SK-N-MC (cell line): Measurements from ENCODE around the gene FAM120A.

Experiments used
- DNase-seq: peaks from one replicate; pipeline ENCODE4 v3.0.0-alpha.2; 2011; ENCODE audit warnings: low read depth, low spot score
- H3K27ac ChIP-seq: fragments of 200-600 bp; sonication (generic); 2 replicates; pipeline ENCODE4 v1.5.1; 2016; ENCODE audit warnings: mixed run types
- H3K36me3 ChIP-seq: fragments of 200-600 bp; sonication (generic); 2 replicates; pipeline ENCODE4 v1.6.1; 2017; ENCODE audit warnings: antibody characterized with exemption, low read length, mixed read lengths; ENCODE audit not compliant: insufficient read depth
- H3K4me3 ChIP-seq: fragments of 200-600 bp; sonication (generic); 2 replicates; pipeline ENCODE4 v1.5.1; 2016
- H3K9ac ChIP-seq: fragments of 200-600 bp; sonication (generic); 2 replicates; pipeline ENCODE4 v1.8.0; 2017; ENCODE audit warnings: mixed run types, mixed read lengths; ENCODE audit not compliant: insufficient read length
- H3K9me3 ChIP-seq: fragments of 200-600 bp; sonication (generic); 2 replicates; pipeline ENCODE4 v1.6.1; 2017; ENCODE audit warnings: low read depth, mild to moderate bottlenecking, antibody characterized with exemption, low read length, moderate library complexity, mixed read lengths
- EZH2 ChIP-seq: fragments of 200-600 bp; sonication (generic); IDR thresholded peaks from one replicate; pipeline ENCODE4 v1.6.1; 2017; ENCODE audit warnings: antibody characterized with exemption
- FOXP2 ChIP-seq: optimal IDR thresholded peaks from 2 replicates; pipeline ENCODE3; 2011; ENCODE audit warnings: mild to moderate bottlenecking, moderate library complexity; ENCODE audit not compliant: insufficient read depth; ENCODE audit errors: extremely low read length, control extremely low read depth
- POLR2AphosphoS5 ChIP-seq: IDR thresholded peaks from 2 replicates; pipeline ENCODE4 v1.6.1; 2012; ENCODE audit warnings: mild to moderate bottlenecking, low read depth, low read length, borderline replicate concordance

The FAM120A gene

GRCh38 chr9:93486268-93486667 lies 34.8 kb downstream of the FAM120A start:
- no peak for DNase-seq
- no peak overlapping the region for H3K27ac ChIP-seq
- peaks cover 36% of the 10 kb centered on the region for H3K36me3 ChIP-seq
- no peaks in the 10 kb centered on the region for H3K9me3 ChIP-seq
- TF ChIP-seq FOXP2 = no peak
- no peak for TF ChIP-seq EZH2
- TF ChIP-seq POLR2AphosphoS5 = no peak
- H3K4me3 ChIP-seq = no peak overlapping the region
- no peak overlapping the region for H3K9ac ChIP-seq

- H3K36me3 ChIP-seq = peaks cover 36% of the 10 kb centered on the region
Measured at GRCh38 chr9:93488244-93488643, 36.8 kb downstream of the FAM120A start.

GRCh38 chr9:93491593-93492232 lies 40.2 kb downstream of the FAM120A start:
- no peak overlapping the region for H3K4me3 ChIP-seq
- no peaks in the 10 kb centered on the region for H3K9me3 ChIP-seq
- H3K9ac ChIP-seq = no peak overlapping the region
- DNase-seq = no peak
- TF ChIP-seq EZH2 = no peak
- no peak for TF ChIP-seq FOXP2
- no peak for TF ChIP-seq POLR2AphosphoS5
- H3K36me3 ChIP-seq = peaks cover 38% of the 10 kb centered on the region
- no peak overlapping the region for H3K27ac ChIP-seq

More at GRCh38 chr9:93488244-93488643, 36.8 kb downstream of the FAM120A start:
- no peak overlapping the region for H3K27ac ChIP-seq
- TF ChIP-seq FOXP2 = no peak
- TF ChIP-seq POLR2AphosphoS5 = no peak
- no peak for TF ChIP-seq EZH2
- H3K9me3 ChIP-seq = no peaks in the 10 kb centered on the region
- no peak overlapping the region for H3K9ac ChIP-seq
- no peak for DNase-seq
- H3K4me3 ChIP-seq = no peak overlapping the region

GRCh38 chr9:93492327-93492726 lies 40.8 kb downstream of the FAM120A start:
- DNase-seq = no peak
- TF ChIP-seq EZH2 = no peak
- no peak for TF ChIP-seq FOXP2
- TF ChIP-seq POLR2AphosphoS5 = no peak

GRCh38 chr9:93493949-93494348 lies 42.5 kb downstream of the FAM120A start:
- Histone ChIP-seq H3K9me3 (no peaks in the 10 kb centered on the region), H3K36me3 (peaks cover 52% of the 10 kb centered on the region)

More at GRCh38 chr9:93492327-93492726, 40.8 kb downstream of the FAM120A start:
- H3K36me3 ChIP-seq = peaks cover 45% of the 10 kb centered on the region
- H3K4me3 ChIP-seq = no peak overlapping the region
- H3K27ac ChIP-seq = no peak overlapping the region
- H3K9ac ChIP-seq = no peak overlapping the region
- no peaks in the 10 kb centered on the region for H3K9me3 ChIP-seq

GRCh38 chr9:93496285-93496684 lies 44.8 kb downstream of the FAM120A start:
- no peak overlapping the region for H3K4me3 ChIP-seq
- peaks cover 64% of the 10 kb centered on the region for H3K36me3 ChIP-seq
- TF ChIP-seq POLR2AphosphoS5 (no peak), FOXP2 (no peak), EZH2 (no peak)
- DNase-seq = no peak
- H3K9ac ChIP-seq = no peak overlapping the region
- no peak overlapping the region for H3K27ac ChIP-seq
- no peaks in the 10 kb centered on the region for H3K9me3 ChIP-seq

More at GRCh38 chr9:93493949-93494348, 42.5 kb downstream of the FAM120A start:
- no peak for DNase-seq
- no peak overlapping the region for H3K9ac ChIP-seq
- no peak overlapping the region for H3K4me3 ChIP-seq
- no peak overlapping the region for H3K27ac ChIP-seq
- TF ChIP-seq EZH2 = no peak
- no peak for TF ChIP-seq POLR2AphosphoS5
- TF ChIP-seq FOXP2 = no peak

- Histone ChIP-seq H3K9me3 (no peaks in the 10 kb centered on the region), H3K36me3 (peaks cover 65% of the 10 kb centered on the region), H3K27ac (no peak overlapping the region), H3K9ac (no peak overlapping the region), H3K4me3 (no peak overlapping the region)
- no peak for TF ChIP-seq POLR2AphosphoS5
- TF ChIP-seq FOXP2 = no peak
- no peak for TF ChIP-seq EZH2
- DNase-seq = no peak
Measured at GRCh38 chr9:93500571-93501298, 49.2 kb downstream of the FAM120A start.

GRCh38 chr9:93501406-93501805 lies 49.9 kb downstream of the FAM120A start:
- TF ChIP-seq FOXP2 (no peak), EZH2 (no peak), POLR2AphosphoS5 (no peak)
- H3K4me3 ChIP-seq = no peak overlapping the region
- H3K36me3 ChIP-seq = peaks cover 59% of the 10 kb centered on the region
- no peak overlapping the region for H3K27ac ChIP-seq
- no peaks in the 10 kb centered on the region for H3K9me3 ChIP-seq
- no peak for DNase-seq
- H3K9ac ChIP-seq = no peak overlapping the region
